Endothelial cell of umbilical vein (primary cell): ENCODE measurements around the gene WNT2. TPM values are rescaled to one million over a fixed set of nuclear protein-coding genes. Genes with fewer than 3 reads are reported as not detected.

Experiments used
- BruUV-seq: library from RNA; stranded (reverse); fragments of 400-500 nt; replicated peaks from 2 replicates; lab custom pipeline; 2021; lab: Mats Ljungman, UMichigan
- CTCF ChIA-PET: fragments of 300-600, 350-600 bp; sonication (Branson Sonifier 250); formaldehyde crosslinking; loops from one replicate; lab custom pipeline; 2021; ENCODE audit warnings: antibody characterized with exemption, inconsistent platforms; lab: Charles Lee
- POLR2A ChIA-PET: fragments of 300-600, 350-600 bp; sonication (Branson Sonifier 250); formaldehyde crosslinking; loops from one replicate; lab custom pipeline; 2021; ENCODE audit warnings: antibody characterized with exemption, inconsistent platforms; lab: Charles Lee
- DNase-seq: peaks from one replicate; pipeline ENCODE4 v3.0.0-alpha.2; 2011; ENCODE audit warnings: low read depth, low spot score
- FAIRE-seq: peaks from 2 replicates; lab custom pipeline; 2011; peaks lifted over from hg19 to GRCh38; lab: Jason Lieb, UNC
- H2AFZ ChIP-seq: 2 replicates; pipeline ENCODE4 v1.6.0; 2012; ENCODE audit warnings: low read depth, low read length, control low read depth, inconsistent platforms
- H3K27ac ChIP-seq: 2 replicates; pipeline ENCODE4 v1.5.1; 2011; ENCODE audit warnings: low read depth, mild to moderate bottlenecking, control low read depth, low read length, moderate library complexity; ENCODE audit not compliant: insufficient read depth
- H3K27me3 ChIP-seq, 2 experiments: 2 replicates each; pipeline versions ENCODE4 v1.6.0 to v1.6.1; 2011; ENCODE audit warnings: low read length in 2 of 2, mixed read lengths in 1 of 2; ENCODE audit not compliant: control insufficient read depth in 2 of 2, insufficient read depth in 2 of 2
- H3K36me3 ChIP-seq, 2 experiments: 2 replicates in 1 of 2; 3 replicates in 1 of 2; pipeline ENCODE4 v1.5.1; 2011; ENCODE audit warnings: low read length in 2 of 2, mild to moderate bottlenecking in 1 of 2, moderate library complexity in 1 of 2; ENCODE audit not compliant: control insufficient read depth in 2 of 2, insufficient read depth in 2 of 2; ENCODE audit errors: extremely low read depth in 1 of 2
- H3K4me1 ChIP-seq: 3 replicates; pipeline ENCODE4 v1.5.1; 2011; ENCODE audit warnings: mild to moderate bottlenecking, low read length; ENCODE audit not compliant: control insufficient read depth, insufficient read depth; ENCODE audit errors: extremely low read depth
- H3K4me2 ChIP-seq: 2 replicates; pipeline ENCODE4 v1.6.1; 2011; ENCODE audit warnings: low read length, control low read depth, mixed read lengths; ENCODE audit not compliant: insufficient read depth
- H3K4me3 ChIP-seq, 3 experiments: fragments of 200-600 bp in 1 of 3; sonication (generic), shearing (Covaris generic) in 1 of 3; replicated peaks in 1 of 3; 2 replicates each; pipeline ENCODE4 v1.5.1; 2011 to 2016; ENCODE audit warnings: control low read depth in 3 of 3, low read length in 3 of 3, mild to moderate bottlenecking in 2 of 3, inconsistent platforms in 1 of 3, low read depth in 1 of 3, moderate library complexity in 1 of 3; ENCODE audit not compliant: insufficient read depth in 1 of 3
- H3K79me2 ChIP-seq: 2 replicates; pipeline ENCODE4 v1.6.0; 2012; ENCODE audit warnings: low read length, inconsistent platforms; ENCODE audit not compliant: control insufficient read depth, insufficient read depth
- H3K9ac ChIP-seq: replicated peaks from 2 replicates; pipeline ENCODE3; 2011; ENCODE audit warnings: low read length, control low read depth; ENCODE audit not compliant: insufficient read depth; ENCODE audit errors: extremely low read depth
- H3K9me1 ChIP-seq: replicated peaks from 3 replicates; pipeline ENCODE4 v1.6.0; 2011; ENCODE audit warnings: mild to moderate bottlenecking, low read length; ENCODE audit not compliant: control insufficient read depth, insufficient read depth; ENCODE audit errors: extremely low read depth
- H3K9me3 ChIP-seq: replicated peaks from 2 replicates; pipeline ENCODE4 v1.5.1; 2012; ENCODE audit warnings: low read length, inconsistent platforms; ENCODE audit not compliant: control insufficient read depth, insufficient read depth
- H4K20me1 ChIP-seq: replicated peaks from 2 replicates; pipeline ENCODE3; 2011; ENCODE audit warnings: mild to moderate bottlenecking, low read length; ENCODE audit not compliant: control insufficient read depth, insufficient read depth; ENCODE audit errors: extremely low read depth
- CTCF ChIP-seq, 2 donors: IDR thresholded peaks; 1 replicate in 1 of 2; 2 replicates in 1 of 2; pipeline ENCODE4 v1.5.1; 2011; ENCODE audit warnings: low read length in 2 of 2, mild to moderate bottlenecking in 2 of 2, moderate library complexity in 2 of 2, control low read depth in 1 of 2, inconsistent platforms in 1 of 2, low read depth in 1 of 2; ENCODE audit not compliant: insufficient read depth in 1 of 2; ENCODE audit errors: extremely low read depth in 1 of 2
- EZH2 ChIP-seq: IDR thresholded peaks from 2 replicates; pipeline ENCODE4 v1.6.1; 2012; ENCODE audit warnings: borderline replicate concordance, low read depth, mild to moderate bottlenecking, moderate library complexity, low read length, inconsistent platforms; ENCODE audit not compliant: severe bottlenecking
- FOS ChIP-seq: IDR thresholded peaks from 2 replicates; pipeline ENCODE4 v1.6.1; 2011; ENCODE audit warnings: mild to moderate bottlenecking, low read length, moderate library complexity, borderline replicate concordance; ENCODE audit not compliant: insufficient read depth
- GATA2 ChIP-seq: IDR thresholded peaks from 2 replicates; pipeline ENCODE4 v1.7.0; 2011; ENCODE audit warnings: low read depth, mild to moderate bottlenecking, moderate library complexity, mixed read lengths, low read length; ENCODE audit not compliant: insufficient read length, insufficient read depth
- JUN ChIP-seq: IDR thresholded peaks from 2 replicates; pipeline ENCODE4 v1.6.1; 2011; ENCODE audit warnings: borderline replicate concordance, low read depth; ENCODE audit not compliant: insufficient read length, insufficient read depth
- MAX ChIP-seq: IDR thresholded peaks from 2 replicates; pipeline ENCODE4 v1.6.1; 2011; ENCODE audit not compliant: insufficient read depth, insufficient read length
- MYC ChIP-seq: IDR thresholded peaks from one replicate; pipeline ENCODE4 v1.6.1; 2011; ENCODE audit warnings: mild to moderate bottlenecking, low read depth, low read length
- POLR2A ChIP-seq: IDR thresholded peaks from 2 replicates; pipeline ENCODE4 v1.6.1; 2012; ENCODE audit warnings: low read depth, mild to moderate bottlenecking, control low read depth, low read length
- POLR2AphosphoS5 ChIP-seq: IDR thresholded peaks from 2 replicates; pipeline ENCODE4 v1.6.1; 2012; ENCODE audit warnings: low read depth, mild to moderate bottlenecking, control low read depth, low read length, moderate library complexity; ENCODE audit not compliant: insufficient read depth
- dilution Hi-C: fragments of 300-500 bp; cut with MboI; formaldehyde crosslinking; loops from one replicate; pipeline ENCODE4 v1.15.0; 2019; ENCODE audit warnings: low sequenced_read_pairs; ENCODE audit not compliant: extremely low pct_ligation_motif_present
- intact Hi-C: fragments of 100-400 bp; cut with micrococcal nuclease; formaldehyde crosslinking; loops from one replicate; pipeline ENCODE4 v1.10.0; 2022
- polyA plus RNA-seq, 4 experiments: library from polyadenylated mRNA; depleted of rRNA in 3 of 4; stranded (reverse) in 3 of 4; unstranded in 1 of 4; fragments of >200 nt; gene quantifications; 2 replicates each; pipeline versions ENCODE4 v1.2.1 to v1.2.3, GENCODE V29; 2011 to 2012; ENCODE audit warnings: missing spikeins in 1 of 4
- total RNA-seq: library from RNA; stranded (reverse); gene quantifications from 2 replicates; pipeline ENCODE4 v1.2.3, GENCODE V29; 2021

WNT2 gene
- total and polyA plus RNA-seq, 2 donors (not counting 3 experiments of a cell fraction or from before 2014, with no cell fraction given) = not detected

GRCh38 chr7:117279203-117279602 lies 43.7 kb downstream of the WNT2 start:
- TF ChIP-seq POLR2A (no peak), POLR2AphosphoS5 (no peak), JUN (no peak), EZH2 (no peak), CTCF (IDR thresholded peaks at IDR 0.05; ENCODE audit: extremely low read depth in 1 of 2, insufficient read depth in 1 of 2, low read depth in 1 of 2, low read length in 2 of 2) (no peak), MYC (no peak)
- no peak overlapping the region for H3K4me3 ChIP-seq
- dilution Hi-C loops (no loop called here), intact Hi-C loops (no loop called here)
- no peak overlapping the region for H3K4me2 ChIP-seq
- H4K20me1 ChIP-seq = no peaks in the 10 kb centered on the region
- H3K9ac ChIP-seq = no peak overlapping the region
- H2AFZ ChIP-seq = peak overlapping the region; percentile 34
- ChIA-PET CTCF (no interaction called here), POLR2A (no interaction called here)
- peaks cover 0 to 3% of the 10 kb centered on the region in 2 experiments for H3K27me3 ChIP-seq
- H3K27ac ChIP-seq = no peak overlapping the region
- no TSS peak for BruUV-seq
- H3K4me1 ChIP-seq = no peaks in the 10 kb centered on the region
- H3K9me3 ChIP-seq = no peaks in the 10 kb centered on the region
- FAIRE-seq = no peak
- no peaks in the 10 kb centered on the region for H3K9me1 ChIP-seq
- no peak for DNase-seq
- no peaks in the 10 kb centered on the region for H3K36me3 ChIP-seq
- no peaks in the 10 kb centered on the region for H3K79me2 ChIP-seq

GRCh38 chr7:117278040-117278439 lies 44.8 kb downstream of the WNT2 start:
- H3K4me2 ChIP-seq = no peak overlapping the region
- dilution Hi-C loops = no loop called here
- intact Hi-C loops = no loop called here
- no peaks in the 10 kb centered on the region for H4K20me1 ChIP-seq
- H3K9ac ChIP-seq = no peak overlapping the region
- no TSS peak for BruUV-seq
- H3K9me1 ChIP-seq = no peaks in the 10 kb centered on the region
- ChIA-PET CTCF (no interaction called here), POLR2A (no interaction called here)
- no peaks in the 10 kb centered on the region for H3K36me3 ChIP-seq
- no peak for TF ChIP-seq JUN
- TF ChIP-seq POLR2A = no peak
- no peak for TF ChIP-seq CTCF (IDR thresholded peaks at IDR 0.05; ENCODE audit: extremely low read depth in 1 of 2, insufficient read depth in 1 of 2, low read depth in 1 of 2, low read length in 2 of 2)
- TF ChIP-seq GATA2 = no peak
- TF ChIP-seq POLR2AphosphoS5 = no peak
- no peak for TF ChIP-seq FOS
- TF ChIP-seq MAX = no peak
- no peak for TF ChIP-seq EZH2
- no peak for TF ChIP-seq MYC
- H3K4me3 ChIP-seq = no peak overlapping the region
- FAIRE-seq (no peak), DNase-seq (no peak)
- H3K27ac ChIP-seq = no peak overlapping the region
- no peaks in the 10 kb centered on the region for H3K9me3 ChIP-seq
- H3K27me3 ChIP-seq = peaks cover 0 to 3% of the 10 kb centered on the region in 2 experiments
- H3K4me1 ChIP-seq = no peaks in the 10 kb centered on the region
- H3K79me2 ChIP-seq = no peaks in the 10 kb centered on the region
- H2AFZ ChIP-seq = no peak overlapping the region
